ENCODE data around the gene ATXN7L1.
"Not testable (repeated sequence)": the region's sequence is repeated elsewhere in the genome, so short reads cannot be mapped to it uniquely, and the experiment has no call there.

Gene ATXN7L1

GRCh38 chr7:105600720-105601550 is 275.5 kb downstream of the ATXN7L1 start:
- FAIRE-seq = no peak

GRCh38 chr7:105599551-105599950 is 276.8 kb downstream of the ATXN7L1 start:
- FAIRE-seq = no peak
- DNase-seq (ENCODE audit: insufficient read length, low spot score) = no peak

More at GRCh38 chr7:105600720-105601550, 275.5 kb downstream of the ATXN7L1 start:
- no peak for DNase-seq (ENCODE audit: insufficient read length, low spot score)

- FAIRE-seq; DNase-seq (ENCODE audit: insufficient read length, low spot score): not testable (repeated sequence)
These were observed 277.3 kb downstream of the ATXN7L1 start for GRCh38 chr7:105599080-105599479.

- no peak for FAIRE-seq
- DNase-seq (ENCODE audit: insufficient read length, low spot score) = no peak
These were observed 279.5 kb downstream of the ATXN7L1 start for GRCh38 chr7:105596866-105597265.

GRCh38 chr7:105594034-105594433 is 282.4 kb downstream of the ATXN7L1 start:
- FAIRE-seq = no peak

GRCh38 chr7:105591522-105591921 is 284.9 kb downstream of the ATXN7L1 start:
- FAIRE-seq = no peak
- DNase-seq (ENCODE audit: insufficient read length, low spot score) = no peak

More at GRCh38 chr7:105594034-105594433, 282.4 kb downstream of the ATXN7L1 start:
- DNase-seq (ENCODE audit: insufficient read length, low spot score) = no peak

- no peak for FAIRE-seq
- no peak for DNase-seq (ENCODE audit: insufficient read length, low spot score)
These were observed 285.6 kb downstream of the ATXN7L1 start for GRCh38 chr7:105590793-105591192.

- FAIRE-seq (no peak), DNase-seq (ENCODE audit: insufficient read length, low spot score) (peak; percentile 80)
These were observed 286.9 kb downstream of the ATXN7L1 start for GRCh38 chr7:105589356-105590077.

- no peak for FAIRE-seq
- DNase-seq (ENCODE audit: insufficient read length, low spot score) = no peak
These were observed 288.3 kb downstream of the ATXN7L1 start for GRCh38 chr7:105587909-105588635.

- FAIRE-seq = no peak
- no peak for DNase-seq (ENCODE audit: insufficient read length, low spot score)
These were observed 290.4 kb downstream of the ATXN7L1 start for GRCh38 chr7:105585850-105586500.

- DNase-seq (ENCODE audit: insufficient read length, low spot score) = no peak
- FAIRE-seq = no peak
These were observed 292.2 kb downstream of the ATXN7L1 start for GRCh38 chr7:105584165-105584564.

- FAIRE-seq = no peak
These were observed 293.3 kb downstream of the ATXN7L1 start for GRCh38 chr7:105583061-105583460.

GRCh38 chr7:105581066-105581811 is 295.2 kb downstream of the ATXN7L1 start, which contains the start of gene EFCAB10:
Gene EFCAB10, minus strand, starts transcription at chr7:105581493. Its CDS starts 30 bp downstream, at chr7:105581463.
- FAIRE-seq = no peak
- DNase-seq (ENCODE audit: insufficient read length, low spot score) = no peak

More at GRCh38 chr7:105583061-105583460, 293.3 kb downstream of the ATXN7L1 start:
- DNase-seq (ENCODE audit: insufficient read length, low spot score) = no peak

- DNase-seq (ENCODE audit: insufficient read length, low spot score) = no peak
- FAIRE-seq = no peak
These were observed 296.2 kb downstream of the ATXN7L1 start for GRCh38 chr7:105580022-105580740.

- FAIRE-seq = no peak
- DNase-seq (ENCODE audit: insufficient read length, low spot score) = no peak
These were observed 297.9 kb downstream of the ATXN7L1 start for GRCh38 chr7:105578496-105578895.

- FAIRE-seq = no peak
These were observed 299.1 kb downstream of the ATXN7L1 start for GRCh38 chr7:105577251-105577650.

GRCh38 chr7:105571891-105572290 is 304.5 kb downstream of the ATXN7L1 start:
- no peak for FAIRE-seq
- DNase-seq (ENCODE audit: insufficient read length, low spot score) = no peak

More at GRCh38 chr7:105577251-105577650, 299.1 kb downstream of the ATXN7L1 start:
- no peak for DNase-seq (ENCODE audit: insufficient read length, low spot score)

GRCh38 chr7:105567821-105568220 is 308.6 kb downstream of the ATXN7L1 start:
- FAIRE-seq = no peak
- no peak for DNase-seq (ENCODE audit: insufficient read length, low spot score)

- FAIRE-seq (no peak), DNase-seq (ENCODE audit: insufficient read length, low spot score) (no peak)
These were observed 309.4 kb downstream of the ATXN7L1 start for GRCh38 chr7:105567024-105567423.
